Osteocyte (in vitro differentiated cells): Measurements from ENCODE around the gene LSM14A. TPM values are rescaled to one million over a fixed set of nuclear protein-coding genes. Genes with fewer than 3 reads are reported as not detected.

Source experiments
- DNase-seq: peaks from one replicate; pipeline ENCODE4 v3.0.0; 2021; ENCODE audit warnings: mixed read lengths; ENCODE audit not compliant: unreplicated experiment; ENCODE audit errors: extremely low spot score
- H3K27ac Mint-ChIP-seq: one replicate; pipeline ENCODE4 v1.8.0; 2021; ENCODE audit warnings: mild to moderate bottlenecking, mixed read lengths; ENCODE audit not compliant: unreplicated experiment
- H3K27me3 Mint-ChIP-seq: one replicate; pipeline ENCODE4 v1.8.0; 2021; ENCODE audit warnings: mixed read lengths; ENCODE audit not compliant: unreplicated experiment
- H3K36me3 Mint-ChIP-seq: one replicate; pipeline ENCODE4 v1.8.0; 2021; ENCODE audit warnings: mixed read lengths; ENCODE audit not compliant: unreplicated experiment
- H3K4me1 Mint-ChIP-seq: one replicate; pipeline ENCODE4 v1.8.0; 2021; ENCODE audit warnings: mixed read lengths; ENCODE audit not compliant: unreplicated experiment
- H3K4me3 Mint-ChIP-seq: one replicate; pipeline ENCODE4 v1.8.0; 2021; ENCODE audit warnings: mild to moderate bottlenecking, moderate library complexity, mixed read lengths; ENCODE audit not compliant: unreplicated experiment
- H3K9me3 Mint-ChIP-seq: one replicate; pipeline ENCODE4 v1.8.0; 2021; ENCODE audit warnings: mixed read lengths; ENCODE audit not compliant: unreplicated experiment
- CTCF ChIP-seq: fragments of 200-600 bp; sonication (generic); IDR thresholded peaks from 2 replicates; pipeline ENCODE4 v1.5.0; 2021; ENCODE audit warnings: antibody characterized with exemption, mild to moderate bottlenecking, moderate library complexity
- total RNA-seq: library from RNA; stranded (reverse); gene quantifications from 2 replicates; pipeline ENCODE4 v1.2.1, GENCODE V29; 2021

LSM14A gene
- total RNA-seq, 1 donor from 2014 or later, result 97.8 TPM

- H3K4me1 Mint-ChIP-seq, result peaks cover 58% of the 10 kb centered on the region
- H3K36me3 Mint-ChIP-seq, result peaks cover 10% of the 10 kb centered on the region
- H3K27me3 Mint-ChIP-seq, result no peaks in the 10 kb centered on the region
- H3K4me3 Mint-ChIP-seq, result no peak overlapping the region
- no peak for TF ChIP-seq CTCF
- H3K27ac Mint-ChIP-seq, result peak overlapping the region; percentile 23
- H3K9me3 Mint-ChIP-seq, result no peaks in the 10 kb centered on the region
- no peak for DNase-seq
Measured at GRCh38 chr19:34189199-34189916, 17.1 kb downstream of the LSM14A start.

DNA sequence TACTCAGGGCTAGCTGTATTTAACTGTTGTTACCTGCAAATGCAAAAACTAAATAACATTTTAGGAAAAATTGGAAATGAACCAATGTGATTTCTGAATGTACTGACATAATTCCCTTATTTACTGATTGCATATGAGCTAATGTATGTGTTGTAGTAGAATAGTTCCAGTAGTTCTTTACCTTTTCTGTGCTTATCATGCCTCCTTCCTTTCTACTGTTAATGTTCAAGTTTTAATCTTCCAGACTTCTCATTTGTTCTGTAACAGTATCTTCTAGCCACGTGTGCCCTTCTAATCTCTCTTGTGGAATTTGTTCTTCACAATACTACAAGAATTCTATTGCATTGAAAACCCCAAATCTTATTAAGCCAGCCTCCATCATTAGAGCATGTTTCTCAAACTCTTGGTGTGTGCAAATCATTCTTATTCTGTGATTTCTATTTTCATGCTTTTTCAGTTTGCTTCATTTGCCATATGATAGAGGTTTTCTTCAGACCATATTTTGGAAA is 17.7 kb downstream of the LSM14A start:
- Mint-ChIP-seq H3K4me1 (peaks cover 52% of the 10 kb centered on the region), H3K27me3 (no peaks in the 10 kb centered on the region), H3K4me3 (no peak overlapping the region), H3K27ac (no peak overlapping the region), H3K9me3 (no peaks in the 10 kb centered on the region), H3K36me3 (peaks cover 12% of the 10 kb centered on the region)
- no peak for DNase-seq
- TF ChIP-seq CTCF, result no peak

GRCh38 chr19:34191355-34191962 is 19.2 kb downstream of the LSM14A start:
- H3K36me3 Mint-ChIP-seq, result peaks cover 17% of the 10 kb centered on the region

DNA sequence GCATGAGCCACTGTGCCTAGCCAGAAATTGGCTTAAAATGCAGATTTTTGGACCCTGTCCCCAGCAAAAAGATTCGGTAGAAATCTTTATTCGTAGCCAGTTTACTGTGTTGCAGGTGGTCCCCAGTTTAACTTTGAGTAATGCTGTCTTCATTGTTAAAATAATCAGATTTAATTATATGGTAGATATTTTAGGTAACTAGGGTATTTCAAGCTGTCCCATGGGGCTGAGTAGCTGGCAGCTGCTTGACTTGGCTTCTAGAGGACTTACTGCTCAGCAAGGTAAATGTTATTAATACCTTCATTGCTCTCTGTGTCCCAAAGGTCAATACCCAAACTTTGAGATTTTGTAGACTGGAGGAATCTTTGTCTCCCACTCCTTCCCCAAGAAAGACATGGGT is 21.1 kb downstream of the LSM14A start:
- Mint-ChIP-seq H3K4me1 (peaks cover 28% of the 10 kb centered on the region), H3K27ac (no peak overlapping the region), H3K4me3 (no peak overlapping the region), H3K27me3 (no peaks in the 10 kb centered on the region), H3K9me3 (no peaks in the 10 kb centered on the region), H3K36me3 (peaks cover 20% of the 10 kb centered on the region)
- TF ChIP-seq CTCF, result no peak
- DNase-seq, result no peak

More at GRCh38 chr19:34191355-34191962, 19.2 kb downstream of the LSM14A start:
- Mint-ChIP-seq H3K9me3 (no peaks in the 10 kb centered on the region), H3K4me3 (no peak overlapping the region), H3K4me1 (peaks cover 37% of the 10 kb centered on the region), H3K27me3 (no peaks in the 10 kb centered on the region), H3K27ac (peak overlapping the region; percentile 63)
- no peak for DNase-seq
- no peak for TF ChIP-seq CTCF

- H3K9me3 Mint-ChIP-seq, result no peaks in the 10 kb centered on the region
- H3K27ac Mint-ChIP-seq, result no peak overlapping the region
- peaks cover 20% of the 10 kb centered on the region for H3K36me3 Mint-ChIP-seq
- no peak overlapping the region for H3K4me3 Mint-ChIP-seq
- no peaks in the 10 kb centered on the region for H3K27me3 Mint-ChIP-seq
- H3K4me1 Mint-ChIP-seq, result peaks cover 26% of the 10 kb centered on the region
- no peak for DNase-seq
- TF ChIP-seq CTCF, result no peak
Measured at GRCh38 chr19:34193876-34194275, 21.6 kb downstream of the LSM14A start.
